Progenitor cell of endocrine pancreas (in vitro differentiated cells): ENCODE results near the gene AQP1. TPM values are rescaled to one million over a fixed set of nuclear protein-coding genes. Genes with fewer than 3 reads are reported as not detected.

ENCODE experiments used
- DNase-seq: peaks from one replicate; pipeline ENCODE4 v3.0.0; 2021; ENCODE audit warnings: low spot score; ENCODE audit not compliant: unreplicated experiment
- H3K27ac Mint-ChIP-seq: 2 replicates; pipeline ENCODE4 v1.8.0; 2021; ENCODE audit warnings: mild to moderate bottlenecking, moderate library complexity, mixed read lengths
- H3K27me3 Mint-ChIP-seq: 2 replicates; pipeline ENCODE4 v1.8.0; 2021; ENCODE audit warnings: mixed read lengths
- H3K36me3 Mint-ChIP-seq: 2 replicates; pipeline ENCODE4 v1.8.0; 2022; ENCODE audit warnings: mixed read lengths; ENCODE audit not compliant: insufficient read depth
- H3K4me1 Mint-ChIP-seq: 2 replicates; pipeline ENCODE4 v1.8.0; 2021; ENCODE audit warnings: low read depth, mixed read lengths
- H3K4me3 Mint-ChIP-seq: 2 replicates; pipeline ENCODE4 v1.8.0; 2021; ENCODE audit warnings: low read depth, mild to moderate bottlenecking, moderate library complexity, mixed read lengths
- H3K9me3 Mint-ChIP-seq: 2 replicates; pipeline ENCODE4 v1.8.0; 2021; ENCODE audit warnings: low read depth, mixed read lengths
- total RNA-seq: library from RNA; stranded (reverse); gene quantifications from 2 replicates; pipeline ENCODE4 v1.2.1, GENCODE V29; 2021
- TF ChIP-seq, protein P1 (sequence below): fragments of 200-600 bp; sonication (generic); IDR thresholded peaks from one replicate; pipeline ENCODE4 v1.5.0; 2021; ENCODE audit warnings: antibody characterized with exemption, mild to moderate bottlenecking; ENCODE audit not compliant: unreplicated experiment

AQP1 gene
- total RNA-seq, 1 donor from 2014 or later = 1.3 TPM

DNA sequence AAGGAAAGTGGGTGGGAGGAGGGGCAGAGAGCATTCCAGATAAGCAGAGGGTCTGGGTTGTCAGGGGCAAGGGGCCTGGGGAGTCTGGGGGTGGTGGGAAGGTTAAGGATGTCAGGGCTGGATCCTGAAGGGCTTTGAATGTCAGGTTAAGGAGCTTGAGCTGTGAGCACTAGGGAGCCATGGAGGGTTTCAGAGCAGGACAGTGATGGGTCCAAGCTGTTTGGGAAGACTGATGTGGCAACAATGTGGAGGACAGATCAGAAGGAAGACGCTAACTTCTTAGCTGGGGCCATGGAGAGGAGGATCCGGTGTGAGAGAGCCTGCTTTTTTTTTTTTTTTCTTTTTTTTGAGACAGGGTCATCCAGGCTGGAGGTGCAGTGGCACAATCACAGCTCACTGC is 13.9 kb upstream of the AQP1 start:
- Mint-ChIP-seq H3K9me3 (no peaks in the 10 kb centered on the region), H3K36me3 (no peaks in the 10 kb centered on the region), H3K27ac (peak overlapping the region; percentile 84), H3K4me3 (no peak overlapping the region), H3K27me3 (peaks cover 6% of the 10 kb centered on the region), H3K4me1 (peaks cover 38% of the 10 kb centered on the region)
- DNase-seq = no peak
- TF ChIP-seq, protein P1, sequence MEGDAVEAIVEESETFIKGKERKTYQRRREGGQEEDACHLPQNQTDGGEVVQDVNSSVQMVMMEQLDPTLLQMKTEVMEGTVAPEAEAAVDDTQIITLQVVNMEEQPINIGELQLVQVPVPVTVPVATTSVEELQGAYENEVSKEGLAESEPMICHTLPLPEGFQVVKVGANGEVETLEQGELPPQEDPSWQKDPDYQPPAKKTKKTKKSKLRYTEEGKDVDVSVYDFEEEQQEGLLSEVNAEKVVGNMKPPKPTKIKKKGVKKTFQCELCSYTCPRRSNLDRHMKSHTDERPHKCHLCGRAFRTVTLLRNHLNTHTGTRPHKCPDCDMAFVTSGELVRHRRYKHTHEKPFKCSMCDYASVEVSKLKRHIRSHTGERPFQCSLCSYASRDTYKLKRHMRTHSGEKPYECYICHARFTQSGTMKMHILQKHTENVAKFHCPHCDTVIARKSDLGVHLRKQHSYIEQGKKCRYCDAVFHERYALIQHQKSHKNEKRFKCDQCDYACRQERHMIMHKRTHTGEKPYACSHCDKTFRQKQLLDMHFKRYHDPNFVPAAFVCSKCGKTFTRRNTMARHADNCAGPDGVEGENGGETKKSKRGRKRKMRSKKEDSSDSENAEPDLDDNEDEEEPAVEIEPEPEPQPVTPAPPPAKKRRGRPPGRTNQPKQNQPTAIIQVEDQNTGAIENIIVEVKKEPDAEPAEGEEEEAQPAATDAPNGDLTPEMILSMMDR = no peak

GRCh38 chr7:30898411-30898810 is 13.2 kb upstream of the AQP1 start:
- TF ChIP-seq, protein P1 = no peak
- peaks cover 6% of the 10 kb centered on the region for H3K27me3 Mint-ChIP-seq
- H3K36me3 Mint-ChIP-seq = no peaks in the 10 kb centered on the region

GRCh38 chr7:30899066-30899465 is 12.6 kb upstream of the AQP1 start:
- no peaks in the 10 kb centered on the region for H3K36me3 Mint-ChIP-seq
- no peak overlapping the region for H3K4me3 Mint-ChIP-seq
- no peaks in the 10 kb centered on the region for H3K9me3 Mint-ChIP-seq
- H3K4me1 Mint-ChIP-seq = peaks cover 30% of the 10 kb centered on the region
- H3K27ac Mint-ChIP-seq = no peak overlapping the region
- H3K27me3 Mint-ChIP-seq = peaks cover 6% of the 10 kb centered on the region
- TF ChIP-seq, protein P1 = no peak
- no peak for DNase-seq

More at GRCh38 chr7:30898411-30898810, 13.2 kb upstream of the AQP1 start:
- Mint-ChIP-seq H3K4me3 (no peak overlapping the region), H3K27ac (no peak overlapping the region), H3K9me3 (no peaks in the 10 kb centered on the region), H3K4me1 (peaks cover 34% of the 10 kb centered on the region)
- no peak for DNase-seq

GRCh38 chr7:30899630-30900029 is 12.0 kb upstream of the AQP1 start:
- H3K27ac Mint-ChIP-seq = peak overlapping the region; percentile 24
- H3K36me3 Mint-ChIP-seq = no peaks in the 10 kb centered on the region
- peaks cover 26% of the 10 kb centered on the region for H3K4me1 Mint-ChIP-seq
- H3K27me3 Mint-ChIP-seq = peaks cover 1% of the 10 kb centered on the region
- DNase-seq = no peak
- TF ChIP-seq, protein P1 = no peak
- H3K4me3 Mint-ChIP-seq = no peak overlapping the region
- H3K9me3 Mint-ChIP-seq = no peaks in the 10 kb centered on the region

- H3K4me1 Mint-ChIP-seq = peaks cover 25% of the 10 kb centered on the region
- H3K36me3 Mint-ChIP-seq = no peaks in the 10 kb centered on the region
- TF ChIP-seq, protein P1 = no peak
- H3K9me3 Mint-ChIP-seq = no peaks in the 10 kb centered on the region
- H3K27ac Mint-ChIP-seq = no peak overlapping the region
- H3K27me3 Mint-ChIP-seq = no peaks in the 10 kb centered on the region
- DNase-seq = no peak
- H3K4me3 Mint-ChIP-seq = no peak overlapping the region
Measured at GRCh38 chr7:30900053-30900452, 11.6 kb upstream of the AQP1 start.
